Esophagus muscularis mucosa (tissue), 3 donors: ENCODE results near the gene ADAMTS17.

Source experiments
- POLR2A ChIP-seq: fragments of 450-650 bp; IDR thresholded peaks from one replicate; pipeline ENCODE4 v1.6.1; 2017; ENCODE audit warnings: antibody characterized with exemption, moderate library complexity, mild to moderate bottlenecking, low read depth
- POLR2AphosphoS5 ChIP-seq, 2 donors: sonication (generic); formaldehyde crosslinking; IDR thresholded peaks; one replicate each; pipeline ENCODE4 v1.6.1; 2017; ENCODE audit warnings: antibody characterized with exemption in 2 of 2
- TF ChIP-seq, protein P1 (sequence below), 3 experiments: fragments of 200-600 bp in 2 of 3; fragments of 450-650 bp in 1 of 3; sonication (generic) in 2 of 3; IDR thresholded peaks; one replicate each; pipeline ENCODE4 v1.5.1; 2017 to 2019; ENCODE audit warnings: antibody characterized with exemption in 3 of 3, mild to moderate bottlenecking in 2 of 3, moderate library complexity in 1 of 3

DNA sequence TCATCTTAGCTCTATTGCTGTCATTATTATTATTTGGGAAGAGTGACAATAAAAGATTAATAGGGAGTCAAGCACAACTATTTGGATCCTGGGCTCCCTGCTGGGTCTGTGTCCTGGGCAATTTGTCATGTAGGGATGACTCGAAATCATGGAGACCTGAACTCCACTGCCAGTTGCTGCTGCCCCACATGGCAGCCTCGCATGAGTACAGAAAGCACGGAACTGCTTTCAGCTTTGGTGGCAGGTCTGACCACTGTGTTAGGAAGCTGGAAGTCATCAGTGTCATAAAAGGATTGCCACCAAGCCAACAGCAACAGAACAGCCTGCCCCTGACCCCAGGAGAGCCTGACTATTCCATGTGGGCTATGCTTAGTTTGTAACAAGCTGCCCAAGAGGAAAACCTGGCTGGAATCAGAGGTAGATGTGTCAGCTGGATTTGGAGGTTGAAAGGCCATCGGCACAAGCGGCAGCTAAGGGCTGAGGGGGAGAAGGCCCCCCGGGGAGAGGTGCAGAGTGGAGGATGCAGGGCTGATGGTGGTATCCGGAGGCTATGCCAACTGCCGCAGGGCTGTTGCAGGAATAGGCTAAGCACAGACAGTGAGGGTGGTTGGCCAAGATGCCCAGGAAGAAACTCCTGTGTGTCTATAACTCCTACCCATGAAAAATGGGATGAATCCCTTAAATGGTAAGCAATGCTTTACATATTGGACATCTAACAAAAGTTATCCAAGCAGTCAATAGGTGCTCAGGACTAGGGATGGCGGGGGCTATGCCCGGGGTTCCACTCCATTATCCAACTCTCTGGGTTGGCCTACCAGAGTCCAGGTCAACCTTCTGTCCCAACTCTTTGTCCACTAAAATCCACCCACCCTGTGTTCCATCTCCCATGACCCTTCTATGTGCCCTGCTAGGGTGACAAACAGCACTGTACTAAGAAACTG, 291.6 kb downstream of the ADAMTS17 start:
- TF ChIP-seq POLR2AphosphoS5 (IDR thresholded peaks at IDR 0.05) (no peak), POLR2A (no peak)
- TF ChIP-seq, protein P1, sequence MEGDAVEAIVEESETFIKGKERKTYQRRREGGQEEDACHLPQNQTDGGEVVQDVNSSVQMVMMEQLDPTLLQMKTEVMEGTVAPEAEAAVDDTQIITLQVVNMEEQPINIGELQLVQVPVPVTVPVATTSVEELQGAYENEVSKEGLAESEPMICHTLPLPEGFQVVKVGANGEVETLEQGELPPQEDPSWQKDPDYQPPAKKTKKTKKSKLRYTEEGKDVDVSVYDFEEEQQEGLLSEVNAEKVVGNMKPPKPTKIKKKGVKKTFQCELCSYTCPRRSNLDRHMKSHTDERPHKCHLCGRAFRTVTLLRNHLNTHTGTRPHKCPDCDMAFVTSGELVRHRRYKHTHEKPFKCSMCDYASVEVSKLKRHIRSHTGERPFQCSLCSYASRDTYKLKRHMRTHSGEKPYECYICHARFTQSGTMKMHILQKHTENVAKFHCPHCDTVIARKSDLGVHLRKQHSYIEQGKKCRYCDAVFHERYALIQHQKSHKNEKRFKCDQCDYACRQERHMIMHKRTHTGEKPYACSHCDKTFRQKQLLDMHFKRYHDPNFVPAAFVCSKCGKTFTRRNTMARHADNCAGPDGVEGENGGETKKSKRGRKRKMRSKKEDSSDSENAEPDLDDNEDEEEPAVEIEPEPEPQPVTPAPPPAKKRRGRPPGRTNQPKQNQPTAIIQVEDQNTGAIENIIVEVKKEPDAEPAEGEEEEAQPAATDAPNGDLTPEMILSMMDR (IDR thresholded peaks at IDR 0.05) = no peak
